ENCODE measurements around the gene NDUFB3. TPM values are rescaled to one million over a fixed set of nuclear protein-coding genes. Genes with fewer than 3 reads are reported as not detected.

The NDUFB3 gene
- total RNA-seq, 2 donors from 2014 or later: 152 to 238 TPM

- no peaks in the 10 kb centered on the region for H3K9me3 ChIP-seq
- no peaks in the 10 kb centered on the region for H3K36me3 ChIP-seq
- no peak for DNase-seq (ENCODE audit: low spot score)
- no peaks in the 10 kb centered on the region for H3K27me3 ChIP-seq
- TF ChIP-seq CTCF (IDR thresholded peaks at IDR 0.05): no peak
- H3K27ac ChIP-seq: no peak overlapping the region
- no peak overlapping the region for H3K4me3 ChIP-seq
- H3K4me1 ChIP-seq: no peaks in the 10 kb centered on the region
Observed at GRCh38 chr2:201107624-201108023, 35.8 kb downstream of the NDUFB3 start.

- no peak for DNase-seq (ENCODE audit: low spot score)
- no peak overlapping the region for H3K4me3 ChIP-seq
- H3K4me1 ChIP-seq: no peaks in the 10 kb centered on the region
- H3K27ac ChIP-seq: no peak overlapping the region
- H3K36me3 ChIP-seq: no peaks in the 10 kb centered on the region
- no peaks in the 10 kb centered on the region for H3K27me3 ChIP-seq
- TF ChIP-seq CTCF (IDR thresholded peaks at IDR 0.05): no peak
- no peaks in the 10 kb centered on the region for H3K9me3 ChIP-seq
Observed at GRCh38 chr2:201108341-201108740, 36.5 kb downstream of the NDUFB3 start.

- TF ChIP-seq CTCF (IDR thresholded peaks at IDR 0.05): no peak
- no peaks in the 10 kb centered on the region for H3K4me1 ChIP-seq
- H3K4me3 ChIP-seq: no peak overlapping the region
- H3K27ac ChIP-seq: no peak overlapping the region
- no peaks in the 10 kb centered on the region for H3K27me3 ChIP-seq
- H3K36me3 ChIP-seq: no peaks in the 10 kb centered on the region
- DNase-seq (ENCODE audit: low spot score): no peak
- no peaks in the 10 kb centered on the region for H3K9me3 ChIP-seq
Observed at GRCh38 chr2:201109186-201109585, 37.4 kb downstream of the NDUFB3 start.

- no peak overlapping the region for H3K27ac ChIP-seq
- H3K4me1 ChIP-seq: peaks cover 0 to 4% of the 10 kb centered on the region in 2 donors
- H3K36me3 ChIP-seq: no peaks in the 10 kb centered on the region
- H3K9me3 ChIP-seq: no peaks in the 10 kb centered on the region
- H3K27me3 ChIP-seq: no peaks in the 10 kb centered on the region
- H3K4me3 ChIP-seq: no peak overlapping the region
- no peak for DNase-seq (ENCODE audit: low spot score)
- TF ChIP-seq CTCF (IDR thresholded peaks at IDR 0.05): no peak
Observed at GRCh38 chr2:201110615-201111014, 38.8 kb downstream of the NDUFB3 start.

GRCh38 chr2:201111096-201111495 is 39.3 kb downstream of the NDUFB3 start:
- H3K27me3 ChIP-seq: no peaks in the 10 kb centered on the region
- no peak overlapping the region for H3K4me3 ChIP-seq
- no peak for DNase-seq (ENCODE audit: low spot score)
- no peak for TF ChIP-seq CTCF (IDR thresholded peaks at IDR 0.05)
- H3K27ac ChIP-seq: no peak overlapping the region
- peaks cover 0 to 7% of the 10 kb centered on the region in 2 donors for H3K4me1 ChIP-seq
- H3K36me3 ChIP-seq: no peaks in the 10 kb centered on the region
- H3K9me3 ChIP-seq: no peaks in the 10 kb centered on the region

GRCh38 chr2:201114350-201114749 is 42.5 kb downstream of the NDUFB3 start:
- peaks cover 6% of the 10 kb centered on the region for H3K36me3 ChIP-seq
- H3K4me1 ChIP-seq: peaks cover 0 to 7% of the 10 kb centered on the region in 2 donors
- no peak for DNase-seq (ENCODE audit: low spot score)
- no peak overlapping the region for H3K4me3 ChIP-seq
- H3K27ac ChIP-seq: no peak overlapping the region
- no peaks in the 10 kb centered on the region for H3K9me3 ChIP-seq
- H3K27me3 ChIP-seq: no peaks in the 10 kb centered on the region
- no peak for TF ChIP-seq CTCF (IDR thresholded peaks at IDR 0.05)

Data from right atrium auricular region (tissue), 2 donors.